IPS DF 4.7 (cell line): Measurements from ENCODE around the gene JMJD4.
"Not testable (repeated sequence)": the region's sequence is repeated elsewhere in the genome, so short reads cannot be mapped to it uniquely, and the experiment has no call there.

ENCODE experiments used
- DNase-seq: peaks from one replicate; pipeline ENCODE4 v3.0.0-alpha.2; 2013; ENCODE audit warnings: low spot score; ENCODE audit errors: extremely low read depth

The JMJD4 gene

DNA sequence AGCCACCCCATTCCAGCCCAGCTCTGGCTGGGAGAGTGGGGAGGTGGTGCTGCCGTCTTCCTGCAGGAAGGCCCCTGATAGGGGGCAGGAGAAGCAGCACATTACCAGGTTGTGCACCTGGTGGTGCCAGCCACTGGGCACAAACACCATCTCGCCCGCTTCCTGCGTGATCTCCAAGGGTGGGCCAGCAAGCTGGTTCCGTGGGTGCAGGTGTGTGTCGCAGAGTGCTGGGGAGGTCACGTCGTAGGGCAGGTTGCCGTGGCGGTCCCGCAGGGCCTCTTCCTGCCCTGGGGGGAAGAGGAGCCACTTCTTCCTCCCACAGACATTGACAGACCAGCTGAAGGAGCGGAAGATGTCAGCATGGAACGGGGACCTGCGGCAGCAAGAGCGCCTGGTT lies 1.8 kb downstream of the JMJD4 start:
- DNase-seq: no peak

DNA sequence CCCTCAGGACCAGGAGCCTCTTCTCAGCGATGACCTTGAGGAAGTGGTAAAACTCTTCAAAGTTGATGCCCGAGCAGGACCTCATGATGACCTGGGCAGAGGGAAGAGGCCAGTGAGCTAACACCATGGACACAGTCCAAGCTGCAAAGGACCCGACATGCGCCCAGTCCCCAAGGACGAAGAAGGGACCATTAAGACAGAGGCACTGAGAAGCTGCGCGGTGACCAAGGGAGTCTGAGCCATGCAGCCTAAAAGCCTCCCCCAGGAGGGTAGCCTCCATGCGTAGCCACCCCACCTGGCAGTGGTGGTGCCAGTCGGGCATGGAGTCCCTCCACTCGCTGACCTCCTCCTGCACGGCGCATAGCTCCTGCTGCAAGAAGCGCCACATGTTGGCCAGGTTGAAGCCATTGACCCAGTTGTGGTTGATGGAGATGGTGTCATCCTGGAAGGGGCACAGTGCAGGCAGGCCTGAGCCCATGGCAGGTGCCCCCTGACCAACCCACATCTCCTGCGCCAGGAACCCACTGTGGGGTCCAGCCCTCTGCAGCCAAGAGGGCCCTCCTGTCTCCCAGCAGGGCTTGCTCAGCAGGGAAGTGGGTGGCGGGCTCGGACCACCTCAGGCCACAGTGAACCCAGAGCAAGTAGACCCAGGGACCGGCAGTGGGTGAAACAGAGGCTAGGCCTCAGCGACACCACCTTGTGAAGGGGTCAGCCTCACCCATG lies 2.4 kb downstream of the JMJD4 start:
- no peak for DNase-seq

DNA sequence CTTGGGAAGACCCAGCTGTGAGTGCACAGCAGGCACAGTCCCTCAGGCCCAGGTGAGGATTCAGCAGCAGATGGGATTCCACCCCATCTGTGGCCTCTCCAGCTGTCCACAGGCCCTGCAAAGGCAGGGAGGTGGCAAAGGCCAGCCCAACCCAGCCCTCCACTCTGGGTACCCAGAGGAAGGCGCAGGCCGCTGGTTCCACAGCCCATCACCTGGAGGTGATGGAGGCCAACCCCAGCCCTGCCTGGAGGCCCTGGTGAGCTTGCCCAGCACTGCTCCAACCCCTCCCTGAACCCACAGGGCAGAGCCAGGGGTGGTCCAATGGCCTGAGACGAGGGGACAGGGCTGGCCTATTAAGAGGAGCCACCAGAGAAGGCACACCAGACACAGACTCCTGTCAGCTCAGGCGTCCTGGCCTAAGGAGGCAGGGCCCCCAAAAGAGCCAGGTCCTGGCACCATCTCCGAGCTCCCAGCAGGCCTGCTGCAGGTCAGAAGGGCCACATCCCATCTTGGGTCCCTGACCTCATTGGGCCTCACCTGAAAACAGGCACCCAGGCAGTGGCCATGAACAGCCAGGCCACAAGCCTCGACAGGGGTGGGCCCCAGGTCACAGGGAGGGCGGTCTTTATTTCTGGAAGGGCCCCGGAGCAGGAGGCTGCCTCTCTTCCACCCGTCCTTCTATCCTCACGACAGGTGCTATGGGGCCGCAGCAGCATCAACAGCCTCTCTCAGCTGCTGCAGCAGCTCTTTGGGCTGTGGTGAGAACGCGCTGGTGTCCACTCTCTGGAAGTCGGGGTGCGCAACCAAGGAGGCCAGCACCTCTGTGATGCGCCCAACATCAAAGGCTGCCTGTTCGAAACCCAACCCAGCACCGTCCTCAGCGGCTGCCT lies 3.2 kb downstream of the JMJD4 start:
- no peak for DNase-seq

DNA sequence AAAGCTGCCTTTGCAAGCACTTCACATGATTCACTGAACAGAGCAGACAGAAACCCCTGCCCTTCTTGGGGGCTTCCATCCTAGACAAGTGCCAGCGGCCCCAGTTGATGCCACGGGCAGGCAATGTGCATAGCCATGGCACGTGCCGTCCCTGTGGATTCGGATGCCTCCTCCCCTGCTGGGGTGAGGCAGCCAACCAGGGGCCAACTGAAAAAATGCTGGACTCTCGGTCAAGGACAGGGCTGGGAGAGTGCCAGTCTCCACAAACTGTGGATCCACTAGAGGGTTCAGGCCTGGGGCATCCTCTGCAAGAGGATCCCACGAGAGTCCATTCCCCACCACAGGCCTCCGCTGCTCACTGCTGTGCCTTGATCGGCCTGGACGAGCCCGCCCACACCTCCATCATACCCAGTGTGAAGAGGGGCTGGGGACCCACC lies 3.8 kb downstream of the JMJD4 start:
- DNase-seq: no peak

DNA sequence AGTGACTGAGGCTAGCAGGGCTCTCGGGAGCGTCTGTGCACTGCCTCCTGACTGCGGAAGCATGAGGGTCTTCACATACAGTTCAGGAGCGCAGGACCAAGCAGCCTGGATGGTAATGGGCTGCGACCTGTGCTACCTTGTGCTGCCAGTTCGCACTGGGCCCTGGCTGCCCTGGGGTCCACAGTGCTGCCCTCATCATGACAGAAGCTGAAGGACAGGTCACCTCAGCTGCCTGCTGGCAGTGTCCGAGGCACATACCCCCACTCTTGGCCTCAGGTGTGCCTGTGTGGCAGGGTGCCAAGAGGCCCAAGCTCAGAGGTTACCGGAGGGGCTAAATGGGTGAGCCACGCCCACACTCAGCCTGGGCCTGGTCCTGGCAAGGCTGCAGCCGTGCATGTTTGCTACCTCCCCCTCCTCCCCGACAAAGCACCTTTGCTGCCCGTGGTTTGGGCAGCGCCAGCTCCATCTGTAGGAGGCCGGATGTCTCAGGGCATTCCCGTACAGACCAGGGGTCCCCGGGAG lies 4.4 kb downstream of the JMJD4 start:
- no peak for DNase-seq

DNA sequence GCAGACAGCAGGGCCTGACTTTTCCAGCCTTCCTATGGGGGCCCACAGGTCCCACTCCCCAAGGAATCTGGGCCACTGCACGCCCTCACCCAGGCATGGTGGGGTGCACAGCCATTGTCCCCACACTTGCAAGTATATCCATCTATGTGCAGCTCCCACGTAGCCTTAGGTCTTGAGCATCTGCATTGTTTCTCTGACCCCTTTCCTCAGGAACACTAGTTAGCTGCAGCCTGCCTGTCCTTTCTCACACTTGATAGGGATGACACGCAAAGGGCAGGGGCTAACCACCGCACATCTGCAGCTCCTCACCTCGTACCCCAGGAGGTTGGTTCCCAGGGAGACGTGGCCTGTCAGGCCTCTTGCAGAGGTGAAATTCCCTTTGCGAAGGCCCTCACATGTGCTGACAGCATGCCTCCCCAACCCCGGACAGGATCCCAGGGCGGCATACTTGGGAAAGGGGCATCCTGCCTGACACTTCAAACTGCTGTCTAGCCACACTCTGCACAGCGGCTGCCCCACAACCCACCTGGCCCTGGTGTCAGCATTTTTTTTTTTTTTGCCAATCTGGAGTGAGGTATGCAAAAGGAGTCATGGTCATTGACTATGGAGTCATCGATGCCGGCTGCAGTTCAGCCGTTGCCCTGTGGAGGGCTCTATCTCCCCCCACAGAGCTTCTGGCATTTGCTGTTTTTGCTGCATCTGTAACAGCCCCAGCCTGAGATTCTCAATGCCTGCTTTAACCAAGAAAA lies 5.0 kb downstream of the JMJD4 start:
- no peak for DNase-seq

DNA sequence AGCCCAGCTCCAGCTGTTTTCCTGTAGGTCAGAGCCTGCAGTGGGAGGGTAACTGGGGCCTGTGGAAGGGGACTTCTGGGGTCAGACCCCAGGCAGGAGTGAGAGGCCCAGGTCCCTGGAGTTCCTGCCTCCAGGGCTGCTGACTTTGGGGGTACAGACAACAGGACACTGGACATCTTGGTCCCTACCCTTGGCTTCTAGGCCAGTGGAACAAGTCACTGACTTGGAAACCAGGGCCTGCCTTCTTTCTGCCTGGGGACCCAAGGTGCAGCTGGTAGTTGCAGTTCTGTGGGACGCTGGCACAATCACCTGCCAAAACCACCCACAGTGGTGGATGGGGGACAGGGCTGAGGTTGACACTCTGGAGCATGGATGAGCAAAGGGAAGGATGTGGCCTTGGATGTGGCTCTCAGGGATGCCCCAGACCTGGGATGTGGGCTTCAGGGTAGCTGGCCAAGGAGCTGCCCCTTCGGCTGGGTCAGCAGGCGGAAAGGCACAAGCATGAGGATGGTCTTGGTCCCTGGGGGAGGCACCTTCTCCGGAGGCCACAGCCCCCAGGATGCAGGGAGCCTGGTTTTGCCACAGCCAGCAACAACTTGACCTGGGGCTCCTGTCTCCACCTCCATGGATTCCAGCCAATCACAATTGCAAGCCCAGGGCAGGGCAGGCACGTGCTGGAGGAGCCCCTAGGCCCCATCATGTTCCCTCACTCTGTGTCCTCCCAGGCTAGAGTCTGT lies 5.8 kb downstream of the JMJD4 start:
- no peak for DNase-seq

DNA sequence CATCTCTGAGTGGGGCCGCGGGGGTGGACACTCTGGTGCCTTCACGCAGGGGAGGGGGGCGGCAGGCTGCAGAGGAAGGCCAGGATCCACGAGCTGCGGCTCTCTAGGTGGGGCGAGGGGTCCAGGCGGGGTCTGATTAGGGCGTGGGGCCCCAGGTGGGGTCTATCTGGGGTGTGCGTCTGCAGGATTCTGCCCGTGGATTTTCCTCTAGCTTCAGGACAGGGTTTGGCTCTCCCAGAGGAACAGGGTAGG lies 6.3 kb downstream of the JMJD4 start:
- no peak for DNase-seq

DNA sequence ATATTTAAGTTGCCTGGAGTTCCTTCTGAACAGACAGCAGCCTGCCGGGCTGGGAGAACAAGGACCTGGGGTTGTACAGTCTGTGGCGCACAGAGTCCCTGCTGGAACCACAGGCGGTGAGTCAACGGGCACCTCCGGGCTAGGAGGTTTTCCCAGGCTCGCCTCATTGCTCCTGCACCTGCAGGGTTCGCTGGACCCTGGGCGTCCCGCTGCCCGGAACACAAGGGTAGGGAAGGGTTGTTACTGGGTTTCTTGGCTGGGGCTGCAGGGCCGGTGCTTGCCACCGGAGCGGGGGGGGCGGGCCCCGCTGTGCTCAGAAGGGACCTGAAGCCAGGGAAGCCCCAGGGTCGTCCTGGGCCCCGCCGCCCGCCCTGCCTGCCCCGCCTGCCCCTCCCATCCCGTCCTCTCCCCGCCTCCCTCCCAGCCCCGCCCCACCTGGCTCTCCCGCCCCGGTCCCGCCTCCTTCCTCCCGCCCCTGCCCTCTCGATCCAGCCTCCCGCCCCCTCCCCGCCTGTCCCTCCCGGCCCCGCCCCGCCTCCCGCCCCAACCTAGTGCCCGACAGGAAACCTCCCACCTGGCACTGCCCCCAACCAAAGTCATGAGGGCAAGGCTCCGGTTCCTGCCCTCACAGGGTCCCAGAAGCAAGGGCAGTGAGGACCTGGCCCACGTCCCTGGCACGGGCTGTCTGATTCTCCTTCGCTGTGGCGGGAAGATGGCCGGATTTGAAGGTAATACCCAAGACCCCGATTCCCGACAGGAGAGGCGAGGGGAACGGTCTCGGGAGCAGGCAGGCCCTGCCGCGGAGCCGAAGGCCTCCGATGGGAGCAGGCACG lies 6.8 kb downstream of the JMJD4 start:
- no peak for DNase-seq

DNA sequence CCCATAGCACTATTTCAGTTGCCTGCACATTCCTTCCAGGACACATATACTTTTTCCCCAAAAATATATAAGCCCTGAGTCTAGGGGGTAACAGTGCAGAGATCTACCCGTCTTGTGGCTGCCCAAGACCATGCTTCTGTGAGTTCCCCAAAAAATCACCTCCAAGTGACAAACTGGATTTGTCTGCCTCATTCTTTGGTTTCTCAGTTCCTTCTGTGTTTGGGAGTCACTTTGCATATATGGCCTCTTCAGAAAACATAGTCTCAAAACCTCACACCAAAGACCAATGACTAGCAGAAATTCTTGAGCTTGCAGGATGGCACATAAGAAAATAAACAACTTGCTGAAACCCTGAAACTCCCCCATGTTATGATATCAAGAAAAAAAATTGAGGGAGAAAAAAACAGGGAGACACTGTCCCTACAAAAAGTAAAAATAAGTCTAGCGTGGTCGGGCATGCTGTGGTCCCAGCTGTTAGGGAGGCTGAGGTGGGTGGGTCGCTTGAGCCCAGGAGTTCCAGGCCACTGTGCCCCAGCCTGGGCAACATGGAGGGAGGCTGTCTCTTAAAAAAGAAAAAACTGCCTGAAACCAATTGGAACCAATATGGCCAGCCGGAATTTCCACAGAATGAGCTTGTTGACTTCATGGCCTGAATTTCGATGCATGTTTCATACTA lies 8.0 kb downstream of the JMJD4 start:
- no peak for DNase-seq

DNA sequence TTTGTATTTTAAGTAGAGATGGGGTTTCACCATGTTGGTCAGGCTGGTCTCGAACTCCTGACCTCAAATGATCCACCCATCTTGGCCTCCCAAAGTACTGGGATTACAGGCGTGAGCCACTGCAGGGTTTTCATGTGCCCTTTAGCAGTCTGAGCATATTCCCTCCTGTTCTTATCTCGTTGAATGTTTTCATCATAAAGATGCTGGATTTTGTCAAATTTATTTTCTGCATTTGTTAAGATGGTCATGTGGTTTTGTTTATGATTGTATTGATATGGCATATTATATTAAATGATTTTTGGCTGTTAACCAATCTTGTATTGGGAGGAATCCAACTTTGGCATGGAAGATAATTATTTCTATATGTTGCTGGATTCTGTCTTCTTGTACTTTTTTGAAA lies 8.8 kb downstream of the JMJD4 start:
- no peak for DNase-seq

DNA sequence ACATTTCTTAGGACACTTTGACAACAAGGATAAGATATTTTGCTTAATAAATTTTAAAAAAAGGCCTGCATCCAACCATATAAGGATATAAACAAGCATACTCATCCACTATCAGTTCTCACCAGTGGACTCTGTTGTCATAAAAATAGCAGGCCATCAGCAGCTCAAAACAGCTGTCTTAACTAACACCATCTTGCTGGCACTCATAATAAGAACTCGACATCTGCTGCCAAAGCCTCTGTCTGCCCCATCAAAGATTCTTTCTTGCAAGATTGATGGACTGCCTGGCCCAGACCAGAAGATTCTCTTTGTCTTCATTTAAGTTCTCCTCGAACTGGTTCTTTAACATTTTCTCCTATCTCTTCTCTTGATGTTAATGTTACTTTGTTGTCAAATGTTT lies 10.1 kb downstream of the JMJD4 start:
- no peak for DNase-seq

DNA sequence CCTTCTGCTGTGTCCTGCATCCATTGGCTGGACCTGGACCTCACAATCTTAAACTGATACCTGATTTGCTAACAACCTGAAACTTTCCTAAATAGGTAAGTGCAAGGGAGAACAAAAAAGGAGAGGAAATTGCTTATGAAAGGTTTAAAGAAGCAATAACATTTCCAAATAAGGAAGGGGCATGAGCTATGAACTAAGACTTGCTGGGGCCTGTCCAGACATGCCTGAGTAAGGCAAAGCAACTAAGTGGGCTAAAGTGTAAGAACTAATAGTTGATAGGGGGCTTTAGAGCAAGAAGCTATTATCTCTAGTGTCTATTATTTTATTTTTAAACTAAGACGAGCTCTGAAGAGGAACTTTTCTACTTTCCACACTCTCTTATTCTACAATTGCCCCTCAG lies 11.6 kb downstream of the JMJD4 start:
- no peak for DNase-seq

DNA sequence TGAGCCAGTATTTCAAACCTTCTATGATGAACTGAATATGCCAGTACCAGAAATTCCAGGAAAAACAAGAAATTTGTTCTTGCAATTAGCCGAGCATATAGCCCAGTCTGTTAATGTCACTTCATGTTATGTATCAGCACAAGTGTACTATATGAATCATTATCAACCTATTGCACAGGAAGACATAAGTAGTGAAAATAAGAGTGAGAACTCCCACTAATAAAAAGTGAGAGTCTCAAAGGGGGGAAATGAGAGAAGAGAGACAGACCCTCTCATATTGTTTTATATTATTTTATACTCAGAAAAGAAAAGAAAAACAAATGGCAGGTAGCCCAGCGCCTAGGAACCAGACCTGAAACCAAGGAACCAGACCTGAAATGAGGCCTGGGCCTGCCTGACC lies 16.2 kb downstream of the JMJD4 start:
- no peak for DNase-seq

DNA sequence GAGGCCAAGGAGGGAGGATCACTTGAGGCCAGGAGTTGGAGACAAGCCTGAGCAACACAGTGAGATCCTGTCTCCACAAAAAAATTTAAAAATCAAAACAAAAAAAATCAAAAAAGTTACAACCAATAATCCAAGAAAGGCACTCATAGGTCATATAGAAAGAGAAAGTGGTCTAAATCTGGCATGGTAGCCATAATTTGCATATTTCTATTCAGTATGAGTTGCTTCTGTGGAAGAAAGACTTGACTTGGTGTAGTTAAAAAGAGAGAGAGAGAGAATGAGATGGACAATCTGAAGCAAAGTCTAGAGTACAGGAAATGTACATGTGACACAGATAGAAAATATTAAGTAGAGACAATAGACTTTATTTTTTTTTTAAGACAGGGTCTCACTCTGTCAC lies 22.5 kb downstream of the JMJD4 start:
- DNase-seq: no peak

DNA sequence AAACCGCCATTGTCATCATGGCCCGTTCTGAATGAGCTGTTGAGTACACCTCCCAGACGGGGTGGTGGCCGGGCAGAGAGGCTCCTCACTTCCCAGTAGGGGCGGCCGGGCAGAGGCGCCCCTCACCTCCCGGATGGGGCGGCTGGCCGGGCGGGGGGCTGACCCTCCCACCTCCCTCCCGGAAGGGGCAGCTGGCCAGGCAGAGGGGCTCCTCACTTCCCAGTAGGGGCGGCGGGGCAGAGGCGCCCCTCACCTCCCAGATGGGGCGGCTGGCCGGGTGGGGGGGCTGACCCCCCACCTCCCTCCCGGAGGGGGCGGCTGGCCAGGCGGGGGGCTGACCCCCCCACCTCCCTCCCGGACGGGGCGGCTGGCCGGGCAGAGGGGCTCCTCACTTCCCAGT lies 24.6 kb downstream of the JMJD4 start:
- DNase-seq: not testable (repeated sequence)

DNA sequence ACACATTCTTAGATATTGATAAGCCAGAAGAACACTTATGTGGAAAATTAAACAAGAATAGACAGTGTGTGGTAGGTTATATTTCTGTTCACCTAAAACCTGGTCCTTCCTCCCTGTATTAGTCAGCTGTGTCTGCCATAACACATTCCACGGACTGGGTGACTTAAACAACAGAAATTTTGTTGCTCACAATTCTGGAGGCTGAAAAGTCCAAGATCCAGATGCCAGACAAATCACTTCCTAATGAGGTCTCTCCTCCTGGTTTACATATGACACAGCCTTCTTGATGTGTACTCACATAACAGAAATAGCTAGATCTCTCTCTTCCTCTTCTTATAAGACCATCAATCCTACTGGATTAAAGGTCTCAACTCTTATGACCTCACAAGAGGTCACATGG lies 25.7 kb downstream of the JMJD4 start:
- no peak for DNase-seq

DNA sequence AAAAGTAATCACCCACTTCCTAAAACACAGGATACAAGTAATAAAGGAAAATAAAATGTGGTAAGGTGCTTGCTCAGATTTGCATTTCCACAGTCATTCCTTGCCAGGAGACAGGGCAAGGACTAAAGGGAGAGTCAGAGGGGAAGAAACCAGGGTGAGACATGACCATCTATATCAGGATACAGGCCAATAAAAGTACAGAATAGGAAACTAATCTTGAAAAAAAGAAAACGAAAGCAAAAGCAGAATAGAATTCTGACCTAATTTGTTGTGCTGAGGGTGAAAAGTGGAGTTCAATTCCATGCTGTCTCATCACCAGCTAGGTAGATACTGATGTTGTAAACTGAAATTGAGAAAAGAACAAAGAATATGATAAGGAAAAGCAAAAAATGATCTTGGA lies 27.3 kb downstream of the JMJD4 start:
- DNase-seq: no peak

DNA sequence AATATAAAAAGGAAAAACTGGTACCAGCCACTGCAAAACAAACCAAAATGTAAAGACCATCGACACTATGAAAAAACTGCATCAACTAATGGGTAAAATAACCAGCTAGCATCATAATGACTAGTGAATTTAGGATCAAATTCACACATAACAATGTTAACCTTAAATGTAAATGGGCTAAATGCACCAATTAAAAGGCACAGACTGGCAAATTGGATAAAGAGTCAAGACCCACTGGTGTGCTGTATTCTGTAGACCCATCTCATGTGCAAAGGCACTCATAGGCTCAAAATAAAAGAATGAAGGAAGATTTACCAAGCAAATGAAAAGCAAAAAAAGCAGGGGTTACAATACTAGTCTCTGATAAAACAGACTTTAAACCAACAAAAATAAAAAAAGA lies 33.5 kb downstream of the JMJD4 start:
- DNase-seq: not testable (repeated sequence)

DNA sequence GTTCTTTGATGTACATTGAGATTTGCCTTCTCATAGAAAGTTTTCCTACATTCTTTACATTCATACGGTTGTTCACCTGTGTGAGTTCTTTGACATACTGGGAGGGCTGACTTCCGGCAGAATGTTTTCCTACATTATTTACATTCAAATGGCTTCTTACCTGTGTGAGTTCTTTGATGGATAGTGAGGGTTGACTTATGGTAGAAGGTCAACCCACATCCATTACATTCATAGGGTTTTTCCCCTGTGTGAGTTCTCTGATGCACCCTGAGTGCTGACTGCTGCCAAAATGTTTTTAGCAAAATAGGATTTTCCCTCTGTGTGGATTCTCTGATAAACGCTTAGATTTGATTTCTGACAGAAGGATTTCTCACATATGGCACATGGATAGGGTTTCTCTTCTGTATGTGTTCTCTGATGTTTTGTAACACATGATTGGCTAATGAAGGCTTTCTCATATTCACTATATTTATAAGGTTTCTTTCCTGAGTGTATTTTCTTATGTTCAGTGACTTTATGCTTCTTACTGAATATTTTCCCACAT lies 37.7 kb downstream of the JMJD4 start:
- no peak for DNase-seq
